Pancreas (tissue), 10 donors: ENCODE measurements around the gene KRT9. TPM values are rescaled to one million over a fixed set of nuclear protein-coding genes. Genes with fewer than 3 reads are reported as not detected.

Experiments
- ATAC-seq, 4 donors: fragments of 200-7000 bp; cut with Tn5 transposase; one replicate each; pipeline versions ENCODE4 v1.8.0 to v1.9.1; 2020; ENCODE audit warnings: mild to moderate bottlenecking in 4 of 4, moderate library complexity in 4 of 4
- DNase-seq, 6 donors: peaks; one replicate each; pipeline ENCODE4 v3.0.0-alpha.2; 2020
- FAIRE-seq: peaks from 2 replicates; lab custom pipeline; 2012; peaks lifted over from hg19 to GRCh38; lab: Jason Lieb, UNC
- H3K27ac ChIP-seq, 4 donors: fragments of 200-600 bp; sonication (generic); 1 replicate in 3 of 4; 2 replicates in 1 of 4; pipeline versions ENCODE4 v1.5.0 to v1.8.0; 2020
- H3K27me3 ChIP-seq, 4 donors: fragments of 200-600 bp; one replicate each; pipeline ENCODE4 v1.8.0; 2021
- H3K36me3 ChIP-seq, 3 donors: fragments of 200-600 bp; sonication (generic) in 1 of 3; one replicate each; pipeline versions ENCODE4 v1.5.0 to v1.8.0; 2020 to 2021
- H3K4me1 ChIP-seq, 3 donors: fragments of 200-600 bp; one replicate each; pipeline ENCODE4 v1.8.0; 2021
- H3K4me3 ChIP-seq, 4 donors: fragments of 200-600 bp; sonication (generic) in 2 of 4; one replicate each; pipeline versions ENCODE4 v1.5.0 to v1.8.0; 2020 to 2021
- H3K9me3 ChIP-seq, 4 donors: fragments of 200-600 bp; one replicate each; pipeline ENCODE4 v1.8.0; 2021
- CTCF ChIP-seq, 4 donors: fragments of 200-600 bp; sonication (generic) in 3 of 4; IDR thresholded peaks; one replicate each; pipeline versions ENCODE4 v1.5.0 to v1.8.0; 2021; ENCODE audit warnings: antibody characterized with exemption in 4 of 4
- WGBS, 2 donors: extraction: QIAGEN DNeasy Blood & Tissue Kit; methylation state at CpG; one replicate each; pipeline ENCODE4 v1.1.7; 2013; 5-methylcytosine and 5-hydroxymethylcytosine counted together
- intact Hi-C, 3 donors: fragments of 100-400 bp; cut with DNase I; formaldehyde crosslinking; loops; one replicate each; pipeline versions ENCODE4 v1.11.1 to v1.14.2; 2022
- polyA plus RNA-seq, 2 donors: library from polyadenylated mRNA; stranded (reverse); fragments of 200-250 nt; gene quantifications; one replicate each; pipeline ENCODE4 v1.2.3, GENCODE V29; 2013
- total RNA-seq, 6 donors: library from RNA; stranded (reverse); fragmentation: NEBNext Ultra II Directional in 4 of 6; extraction: Animal tissue kit (Norgen Biotek cat#: 25700) in 4 of 6; gene quantifications; one replicate each; pipeline versions ENCODE4 v1.2.1 to v1.2.4, GENCODE V29; 2021 to 2023
- donor health status: healthy with polysubstance abuse.
- donor health status: DM: no; HTN: no; CAD: no; lungs with moderate emphysema.
- donor health status: DM: no; HTN: no; CAD: no.
- donor health status: control.
- donor health status: control.
- donor health status: Bipolar disorder and iron deficiency.
- donor health status: DM: yes; HTN: yes; CAD: no.
- donor health status: DM: no; HTN: no; CAD: no.
- donor health status: DM: no; HTN: no; CAD: no.
- donor health status: DM: yes; HTN: yes; CAD: no.

Gene KRT9
- total and polyA plus RNA-seq, 8 donors: not detected

GRCh38 chr17:41575336-41575735 lies 3.5 kb upstream of the KRT9 start:
- Histone ChIP-seq H3K36me3 (no peaks in the 10 kb centered on the region), H3K9me3 (no peaks in the 10 kb centered on the region), H3K4me1 (no peaks in the 10 kb centered on the region), H3K27ac (no peak overlapping the region), H3K27me3 (no peaks in the 10 kb centered on the region), H3K4me3 (no peak overlapping the region)
- no peak for TF ChIP-seq CTCF (IDR thresholded peaks at IDR 0.05)
- intact Hi-C loops: loop anchor here in 1 of 3 donors (10.0 kb wide), 1 partner anchor 69 kb away; no protein-coding TSS in a partner anchor
- ATAC-seq: no peak
- FAIRE-seq: no peak
- WGBS, 2 donors: 48 to 66% methylated on average over 3 of the region's 3 CpGs
- no peak for DNase-seq

GRCh38 chr17:41567317-41567716 lies 4.5 kb downstream of the KRT9 start:
- TF ChIP-seq CTCF (IDR thresholded peaks at IDR 0.05): no peak
- Histone ChIP-seq H3K27me3 (no peaks in the 10 kb centered on the region), H3K36me3 (no peaks in the 10 kb centered on the region), H3K4me1 (no peaks in the 10 kb centered on the region), H3K27ac (no peak overlapping the region), H3K9me3 (no peaks in the 10 kb centered on the region), H3K4me3 (no peak overlapping the region)
- no peak for DNase-seq
- 77 to 89% methylated on average over 6 of the region's 6 CpGs for WGBS, 2 donors
- ATAC-seq: no peak
- intact Hi-C loops: no loop called here
- FAIRE-seq: no peak

DNA sequence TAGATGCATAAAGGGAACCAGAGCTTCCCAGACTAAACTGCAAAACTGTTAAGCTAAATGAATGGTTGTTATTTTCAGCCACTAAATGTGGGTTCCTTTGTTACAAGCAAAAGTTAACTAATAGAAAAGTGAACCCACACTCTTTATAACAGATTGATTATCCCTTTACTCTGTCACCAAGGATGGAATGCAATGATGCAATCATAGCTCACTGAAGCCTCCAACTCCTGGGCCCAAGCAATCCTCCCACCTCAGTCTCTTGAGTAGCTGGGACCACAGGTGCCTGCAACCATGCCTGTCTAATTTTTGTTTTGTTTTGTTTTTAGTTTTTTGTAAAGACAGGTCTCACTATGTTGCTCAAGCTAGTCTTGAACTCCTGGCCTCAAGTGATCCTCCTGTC lies 6.5 kb downstream of the KRT9 start:
- no peak for ATAC-seq

DNA sequence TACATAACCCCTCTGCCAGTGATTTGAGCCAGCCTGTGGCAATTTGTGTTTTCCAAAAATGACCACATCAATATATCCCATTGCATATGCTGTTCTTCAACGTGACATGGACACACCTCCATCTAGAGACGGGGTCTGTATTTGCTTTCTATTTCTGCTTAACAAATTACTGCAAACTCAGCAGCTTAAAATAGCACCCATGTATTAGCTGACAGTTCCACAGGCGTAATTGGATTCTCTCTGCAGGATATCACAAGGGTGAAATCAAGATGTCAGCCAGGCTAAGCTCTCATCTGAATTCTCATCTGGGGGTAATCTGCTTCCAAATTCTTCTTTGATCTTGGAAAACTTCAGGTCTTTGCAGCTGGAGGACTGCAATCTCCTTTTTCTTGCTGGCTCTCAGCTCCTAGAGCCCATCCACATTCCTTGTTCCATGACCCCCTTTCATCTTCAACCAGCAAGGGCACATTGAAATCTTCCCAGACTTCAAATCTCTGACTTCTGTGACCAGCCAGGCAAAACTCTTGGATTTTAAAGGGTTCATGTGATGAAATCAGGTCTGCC lies 8.2 kb downstream of the KRT9 start:
- no peaks in the 10 kb centered on the region for H3K36me3 ChIP-seq
- FAIRE-seq (no peak), DNase-seq (no peak), ATAC-seq (no peak)
- intact Hi-C loops: no loop called here
- no peaks in the 10 kb centered on the region for H3K9me3 ChIP-seq
- no peaks in the 10 kb centered on the region for H3K4me1 ChIP-seq
- no peak overlapping the region for H3K4me3 ChIP-seq
- no peak overlapping the region for H3K27ac ChIP-seq
- H3K27me3 ChIP-seq: no peaks in the 10 kb centered on the region
- TF ChIP-seq CTCF (IDR thresholded peaks at IDR 0.05): no peak
- 40 to 46% methylated on average over 3 of the region's 3 CpGs for WGBS, 2 donors

More for the DNA sequence above, 6.5 kb downstream of the KRT9 start:
- no peak for TF ChIP-seq CTCF (IDR thresholded peaks at IDR 0.05)
- Histone ChIP-seq H3K4me3 (no peak overlapping the region), H3K36me3 (no peaks in the 10 kb centered on the region), H3K4me1 (no peaks in the 10 kb centered on the region), H3K9me3 (no peaks in the 10 kb centered on the region), H3K27me3 (no peaks in the 10 kb centered on the region), H3K27ac (no peak overlapping the region)
- DNase-seq (no peak), FAIRE-seq (no peak)
- intact Hi-C loops: no loop called here

DNA sequence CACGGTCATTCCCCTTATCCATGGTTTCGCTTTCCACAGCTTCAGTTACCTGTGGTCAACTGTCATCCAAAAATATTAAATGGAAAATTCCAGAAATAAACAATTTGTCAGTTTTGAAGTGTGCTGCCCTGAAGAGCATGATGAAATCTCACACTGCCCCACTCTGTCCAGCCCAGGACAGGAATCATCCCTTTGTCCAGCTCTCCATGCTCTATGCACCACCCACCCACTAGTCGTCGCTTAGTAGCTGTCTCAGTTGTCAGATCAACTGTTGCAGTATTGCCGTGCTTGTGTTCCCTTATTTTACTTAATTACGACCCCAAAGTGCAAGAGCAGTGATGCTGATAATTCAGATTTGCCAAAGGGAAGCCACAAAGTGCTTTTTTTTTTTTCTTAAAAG lies 10.3 kb downstream of the KRT9 start:
- ATAC-seq (no peak), FAIRE-seq (no peak), DNase-seq (no peak)
- Histone ChIP-seq H3K27ac (no peak overlapping the region), H3K4me1 (no peaks in the 10 kb centered on the region), H3K36me3 (no peaks in the 10 kb centered on the region), H3K9me3 (no peaks in the 10 kb centered on the region), H3K27me3 (no peaks in the 10 kb centered on the region), H3K4me3 (no peak overlapping the region)
- intact Hi-C loops: no loop called here
- WGBS, 2 donors: 65 to 66% methylated on average over 6 of the region's 6 CpGs
- TF ChIP-seq CTCF (IDR thresholded peaks at IDR 0.05): no peak
